Mesenchymal stem cell (in vitro differentiated cells and primary cell): ENCODE results near the gene LZTS3.

Experiments used
- DNase-seq: peaks from one replicate; pipeline ENCODE4 v3.0.0-alpha.2; 2013
- H2AFZ ChIP-seq: one replicate; pipeline ENCODE4 v1.6.1; 2013; ENCODE audit warnings: low read depth, mild to moderate bottlenecking, control low read depth, inconsistent platforms, low read length, moderate library complexity
- H2AK5ac ChIP-seq: 2 replicates; pipeline ENCODE4 v1.6.1; 2013; ENCODE audit warnings: low read length, moderate library complexity, mild to moderate bottlenecking, inconsistent platforms; ENCODE audit not compliant: severe bottlenecking
- H2BK120ac ChIP-seq: one replicate; pipeline ENCODE4 v1.6.1; 2013; ENCODE audit warnings: low read depth, mild to moderate bottlenecking, inconsistent platforms, low read length, moderate library complexity
- H2BK12ac ChIP-seq, 2 experiments: one replicate each; pipeline ENCODE4 v1.6.1; 2013; ENCODE audit warnings: inconsistent platforms in 2 of 2, low read length in 2 of 2, mild to moderate bottlenecking in 2 of 2, moderate library complexity in 2 of 2, control low read depth in 1 of 2
- H2BK15ac ChIP-seq: one replicate; pipeline ENCODE4 v1.6.1; 2013; ENCODE audit warnings: mild to moderate bottlenecking, low read depth, inconsistent platforms; ENCODE audit not compliant: poor library complexity, severe bottlenecking
- H2BK5ac ChIP-seq: 2 replicates; pipeline ENCODE4 v1.6.1; 2013; ENCODE audit warnings: low read depth, mild to moderate bottlenecking, low read length, control low read depth, inconsistent platforms; ENCODE audit not compliant: poor library complexity, severe bottlenecking
- H3K14ac ChIP-seq, 2 experiments: one replicate each; pipeline ENCODE4 v1.6.1; 2013; ENCODE audit warnings: inconsistent platforms in 2 of 2, low read length in 2 of 2, control low read depth in 1 of 2, mild to moderate bottlenecking in 1 of 2, moderate library complexity in 1 of 2
- H3K18ac ChIP-seq, 2 experiments: one replicate each; pipeline ENCODE4 v1.6.1; 2013; ENCODE audit warnings: inconsistent platforms in 2 of 2, low read length in 2 of 2, control low read depth in 1 of 2, low read depth in 1 of 2, mild to moderate bottlenecking in 1 of 2
- H3K23ac ChIP-seq, 2 experiments: one replicate each; pipeline ENCODE4 v1.6.1; 2013; ENCODE audit warnings: inconsistent platforms in 2 of 2, low read length in 2 of 2, mild to moderate bottlenecking in 2 of 2, moderate library complexity in 2 of 2, control low read depth in 1 of 2
- H3K27ac ChIP-seq: 2 replicates; pipeline ENCODE4 v1.5.1; 2013; ENCODE audit warnings: mild to moderate bottlenecking, moderate library complexity, low read length, control low read depth, inconsistent platforms; ENCODE audit not compliant: poor library complexity, severe bottlenecking
- H3K27me3 ChIP-seq, 2 experiments: 2 replicates each; pipeline versions ENCODE4 v1.6.1 to v1.7.0; 2013; ENCODE audit warnings: low read length in 2 of 2, mild to moderate bottlenecking in 2 of 2, moderate library complexity in 2 of 2, control low read depth in 1 of 2, inconsistent platforms in 1 of 2; ENCODE audit not compliant: control insufficient read depth in 1 of 2, insufficient read depth in 1 of 2
- H3K36me3 ChIP-seq, 2 experiments: 2 replicates each; pipeline versions ENCODE4 v1.6.1 to v1.7.0; 2013; ENCODE audit warnings: low read length in 2 of 2, control low read depth in 1 of 2, inconsistent platforms in 1 of 2, low read depth in 1 of 2, mild to moderate bottlenecking in 1 of 2; ENCODE audit not compliant: insufficient read depth in 2 of 2, control insufficient read depth in 1 of 2
- H3K4ac ChIP-seq, 2 experiments: one replicate each; pipeline ENCODE4 v1.6.1; 2013; ENCODE audit warnings: inconsistent platforms in 2 of 2, low read length in 2 of 2, mild to moderate bottlenecking in 2 of 2, moderate library complexity in 2 of 2, control low read depth in 1 of 2, low read depth in 1 of 2
- H3K4me1 ChIP-seq: 2 replicates; pipeline ENCODE4 v1.6.1; 2013; ENCODE audit warnings: low read depth, low read length, control low read depth; ENCODE audit not compliant: control insufficient read depth, insufficient read depth
- H3K4me2 ChIP-seq: 2 replicates; pipeline ENCODE4 v1.6.1; 2013; ENCODE audit warnings: low read length, mild to moderate bottlenecking, inconsistent platforms; ENCODE audit not compliant: poor library complexity, severe bottlenecking
- H3K4me3 ChIP-seq, 2 experiments: 2 replicates each; pipeline versions ENCODE4 v1.5.1 to v1.7.0; 2013; ENCODE audit warnings: low read length in 2 of 2, mild to moderate bottlenecking in 2 of 2, control low read depth in 1 of 2, low read depth in 1 of 2; ENCODE audit not compliant: insufficient read depth in 1 of 2
- H3K79me1 ChIP-seq: replicated peaks from 2 replicates; pipeline ENCODE4 v1.6.1; 2013; ENCODE audit warnings: mild to moderate bottlenecking, control low read depth, low read length, inconsistent platforms; ENCODE audit not compliant: poor library complexity, severe bottlenecking
- H3K9ac ChIP-seq: 2 replicates; pipeline ENCODE4 v1.7.0; 2013; ENCODE audit warnings: mild to moderate bottlenecking, low read length, moderate library complexity
- H3K9me3 ChIP-seq: 2 replicates; pipeline ENCODE4 v1.7.0; 2013; ENCODE audit warnings: mild to moderate bottlenecking, low read length; ENCODE audit not compliant: control insufficient read depth
- H4K8ac ChIP-seq: one replicate; pipeline ENCODE4 v1.6.1; 2013; ENCODE audit warnings: inconsistent platforms, mild to moderate bottlenecking, low read length, moderate library complexity
- H4K91ac ChIP-seq: one replicate; pipeline ENCODE4 v1.6.1; 2013; ENCODE audit warnings: mild to moderate bottlenecking, low read length, inconsistent platforms
- WGBS: methylation state at CpG from one replicate; pipeline ENCODE4 v1.1.7; 2013; ENCODE audit warnings: mixed read lengths; 5-methylcytosine and 5-hydroxymethylcytosine counted together

The LZTS3 gene

GRCh38 chr20:3203315-3204123, 30.2 kb upstream of the LZTS3 start:
- peak overlapping the region; percentile 80 to 89 for H3K4me3 ChIP-seq
- H3K9ac ChIP-seq, result peak overlapping the region; percentile 95
- no peak overlapping the region for H2BK120ac ChIP-seq
- H3K18ac ChIP-seq, result peak overlapping the region; percentile 4 to 30
- H3K79me1 ChIP-seq, result peaks cover 29% of the 10 kb centered on the region
- peaks cover 13% of the 10 kb centered on the region for H3K4me1 ChIP-seq
- no peaks in the 10 kb centered on the region for H3K27me3 ChIP-seq
- H2AFZ ChIP-seq, result no peak overlapping the region
- H4K91ac ChIP-seq, result no peak overlapping the region
- H3K27ac ChIP-seq, result no peak overlapping the region
- H2BK15ac ChIP-seq, result peak overlapping the region; percentile 3
- no peak overlapping the region for H2BK5ac ChIP-seq
- H3K36me3 ChIP-seq, result peaks cover 35 to 40% of the 10 kb centered on the region in 2 experiments
- H3K4me2 ChIP-seq, result peak overlapping the region; percentile 72
- H2AK5ac ChIP-seq, result no peak overlapping the region
- H4K8ac ChIP-seq, result peak overlapping the region; percentile 74
- WGBS, result 26% methylated on average over 31 of the region's 31 CpGs
- peak overlapping the region in 1 of 2 experiments; percentile 41 for H3K23ac ChIP-seq
- peak; percentile 25 for DNase-seq
- peak overlapping the region; percentile 48 to 67 for H3K4ac ChIP-seq
- no peaks in the 10 kb centered on the region for H3K9me3 ChIP-seq
- peak overlapping the region in 1 of 2 experiments; percentile 62 for H3K14ac ChIP-seq
- H2BK12ac ChIP-seq, result no peak overlapping the region

- Histone ChIP-seq H4K8ac (peak overlapping the region; percentile 29), H2BK120ac (no peak overlapping the region), H3K27ac (no peak overlapping the region), H2AFZ (no peak overlapping the region), H2AK5ac (peak overlapping the region; percentile 23), H3K18ac (peak overlapping the region in 1 of 2 experiments; percentile 30), H4K91ac (no peak overlapping the region), H3K4ac (peak overlapping the region; percentile 5 to 67), H3K79me1 (peaks cover 25% of the 10 kb centered on the region), H2BK12ac (no peak overlapping the region), H3K9ac (peak overlapping the region; percentile 95), H3K9me3 (no peaks in the 10 kb centered on the region), H3K4me3 (peak overlapping the region; percentile 80 to 89), H3K4me2 (peak overlapping the region; percentile 72), H3K27me3 (no peaks in the 10 kb centered on the region), H3K4me1 (peaks cover 8% of the 10 kb centered on the region), H2BK15ac (no peak overlapping the region), H3K23ac (no peak overlapping the region), H3K36me3 (peaks cover 36 to 40% of the 10 kb centered on the region in 2 experiments), H2BK5ac (no peak overlapping the region), H3K14ac (peak overlapping the region in 1 of 2 experiments; percentile 62)
- 74% methylated on average over 9 of the region's 9 CpGs for WGBS
- DNase-seq, result no peak
Observed at GRCh38 chr20:3202965-3203314, 29.6 kb upstream of the LZTS3 start.

- H3K18ac ChIP-seq, result no peak overlapping the region
- no peak overlapping the region for H3K23ac ChIP-seq
- H3K4me3 ChIP-seq, result no peak overlapping the region
- H4K8ac ChIP-seq, result no peak overlapping the region
- H3K27me3 ChIP-seq, result no peaks in the 10 kb centered on the region
- H3K4me2 ChIP-seq, result no peak overlapping the region
- H3K9me3 ChIP-seq, result no peaks in the 10 kb centered on the region
- H2BK15ac ChIP-seq, result no peak overlapping the region
- H3K79me1 ChIP-seq, result peaks cover 31% of the 10 kb centered on the region
- 92% methylated on average over 25 of the region's 27 CpGs for WGBS
- H2BK120ac ChIP-seq, result no peak overlapping the region
- peaks cover 8% of the 10 kb centered on the region for H3K4me1 ChIP-seq
- H3K14ac ChIP-seq, result no peak overlapping the region
- no peak overlapping the region for H3K4ac ChIP-seq
- DNase-seq, result no peak
- H2BK12ac ChIP-seq, result no peak overlapping the region
- H3K27ac ChIP-seq, result no peak overlapping the region
- H3K36me3 ChIP-seq, result peaks cover 52 to 54% of the 10 kb centered on the region in 2 experiments
- H2AK5ac ChIP-seq, result no peak overlapping the region
- no peak overlapping the region for H3K9ac ChIP-seq
- H2BK5ac ChIP-seq, result no peak overlapping the region
- H4K91ac ChIP-seq, result no peak overlapping the region
- H2AFZ ChIP-seq, result no peak overlapping the region
Observed at GRCh38 chr20:3199976-3200755, 26.8 kb upstream of the LZTS3 start.

- Histone ChIP-seq H3K4me1 (peaks cover 8% of the 10 kb centered on the region), H4K91ac (no peak overlapping the region), H3K14ac (no peak overlapping the region), H3K79me1 (peaks cover 37% of the 10 kb centered on the region), H3K36me3 (peaks cover 61 to 64% of the 10 kb centered on the region in 2 experiments), H3K4me2 (no peak overlapping the region), H2AFZ (no peak overlapping the region), H2AK5ac (no peak overlapping the region), H4K8ac (no peak overlapping the region), H3K27me3 (no peaks in the 10 kb centered on the region), H2BK15ac (no peak overlapping the region), H3K9ac (no peak overlapping the region), H3K23ac (no peak overlapping the region), H3K4me3 (no peak overlapping the region), H2BK12ac (no peak overlapping the region), H2BK120ac (no peak overlapping the region), H2BK5ac (no peak overlapping the region), H3K18ac (no peak overlapping the region), H3K27ac (no peak overlapping the region), H3K4ac (no peak overlapping the region), H3K9me3 (no peaks in the 10 kb centered on the region)
- WGBS, result 47% methylated on average over 2 of the region's 2 CpGs
- DNase-seq, result no peak
Observed at GRCh38 chr20:3199206-3199605, 25.9 kb upstream of the LZTS3 start.
